Breast epithelium (tissue), 4 donors: ENCODE results near the gene COL5A1. TPM values are rescaled to one million over a fixed set of nuclear protein-coding genes. Genes with fewer than 3 reads are reported as not detected.

ENCODE experiments used
- DNase-seq, 2 donors: peaks; one replicate each; pipeline ENCODE4 v3.0.0-alpha.2; 2019; ENCODE audit warnings: low spot score in 2 of 2
- H3K27ac ChIP-seq, 2 donors: fragments of 200-600 bp; sonication (generic) in 1 of 2; one replicate each; pipeline ENCODE4 v1.5.1; 2016 to 2019; ENCODE audit warnings: mild to moderate bottlenecking in 1 of 2
- H3K27me3 ChIP-seq, 2 donors: fragments of 200-600 bp; sonication (generic) in 1 of 2; one replicate each; pipeline versions ENCODE4 v1.5.1 to v1.6.0; 2017 to 2019; ENCODE audit warnings: control low read depth in 1 of 2, mild to moderate bottlenecking in 1 of 2
- H3K36me3 ChIP-seq: fragments of 200-600 bp; one replicate; pipeline ENCODE4 v1.5.1; 2019
- H3K4me1 ChIP-seq, 2 donors: fragments of 200-600 bp; sonication (generic); one replicate each; pipeline ENCODE4 v1.5.1; 2016 to 2019; ENCODE audit warnings: control low read depth in 1 of 2
- H3K4me3 ChIP-seq, 3 donors: fragments of 200-600 bp; sonication (generic); 1 replicate in 2 of 3; 2 replicates in 1 of 3; pipeline ENCODE4 v1.5.1; 2016 to 2019; ENCODE audit warnings: mild to moderate bottlenecking in 3 of 3, moderate library complexity in 2 of 3
- H3K9me3 ChIP-seq, 2 donors: fragments of 200-600 bp; sonication (generic) in 1 of 2; one replicate each; pipeline ENCODE4 v1.5.1; 2016 to 2019; ENCODE audit warnings: control low read depth in 1 of 2
- POLR2A ChIP-seq: fragments of 450-650 bp; IDR thresholded peaks from one replicate; pipeline ENCODE4 v1.6.1; 2016; ENCODE audit warnings: antibody characterized with exemption, mild to moderate bottlenecking, moderate library complexity
- POLR2AphosphoS5 ChIP-seq, 3 donors: sonication (generic); formaldehyde crosslinking; IDR thresholded peaks; one replicate each; pipeline ENCODE4 v1.6.1; 2017; ENCODE audit warnings: antibody characterized with exemption in 3 of 3
- intact Hi-C: fragments of 100-400 bp; cut with DNase I; formaldehyde crosslinking; loops from one replicate; pipeline ENCODE4 v1.15.1; 2023; ENCODE audit warnings: low total_unique reads
- total RNA-seq, 3 donors: library from RNA; depleted of rRNA; stranded (reverse); fragments of >200 nt; gene quantifications; one replicate each; pipeline ENCODE4 v1.1.0, GENCODE V29; 2016
- TF ChIP-seq, protein P1 (sequence below), 3 donors: fragments of 450-650 bp; IDR thresholded peaks; one replicate each; pipeline ENCODE4 v1.5.1; 2016 to 2017; ENCODE audit warnings: antibody characterized with exemption in 3 of 3, mild to moderate bottlenecking in 3 of 3, moderate library complexity in 3 of 3

Gene COL5A1
- total RNA-seq, 3 donors from 2014 or later, result 12.1 to 17.0 (median 15.4) TPM

DNA sequence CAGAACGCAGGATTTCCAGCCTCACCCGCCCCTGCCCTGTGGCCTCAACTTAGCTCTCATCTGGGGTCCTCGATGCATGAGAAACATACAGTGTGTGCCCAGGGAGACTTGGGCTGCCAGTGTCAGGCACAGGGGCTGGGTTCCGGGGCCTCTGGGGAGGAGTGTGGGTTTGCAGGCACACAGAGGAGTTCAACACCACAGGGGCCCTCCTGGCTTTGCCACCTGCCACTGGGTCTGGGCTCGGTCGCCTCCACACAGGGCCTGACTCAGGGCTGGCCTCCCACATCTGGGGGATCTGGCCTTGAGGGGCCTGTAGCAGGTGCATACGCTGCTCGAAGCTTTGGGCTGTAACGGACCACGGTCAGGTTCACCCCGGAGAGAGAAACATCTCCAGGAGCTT, 111.6 kb downstream of the COL5A1 start:
- TF ChIP-seq POLR2A (no peak), POLR2AphosphoS5 (IDR thresholded peaks at IDR 0.05) (no peak)
- TF ChIP-seq, protein P1, sequence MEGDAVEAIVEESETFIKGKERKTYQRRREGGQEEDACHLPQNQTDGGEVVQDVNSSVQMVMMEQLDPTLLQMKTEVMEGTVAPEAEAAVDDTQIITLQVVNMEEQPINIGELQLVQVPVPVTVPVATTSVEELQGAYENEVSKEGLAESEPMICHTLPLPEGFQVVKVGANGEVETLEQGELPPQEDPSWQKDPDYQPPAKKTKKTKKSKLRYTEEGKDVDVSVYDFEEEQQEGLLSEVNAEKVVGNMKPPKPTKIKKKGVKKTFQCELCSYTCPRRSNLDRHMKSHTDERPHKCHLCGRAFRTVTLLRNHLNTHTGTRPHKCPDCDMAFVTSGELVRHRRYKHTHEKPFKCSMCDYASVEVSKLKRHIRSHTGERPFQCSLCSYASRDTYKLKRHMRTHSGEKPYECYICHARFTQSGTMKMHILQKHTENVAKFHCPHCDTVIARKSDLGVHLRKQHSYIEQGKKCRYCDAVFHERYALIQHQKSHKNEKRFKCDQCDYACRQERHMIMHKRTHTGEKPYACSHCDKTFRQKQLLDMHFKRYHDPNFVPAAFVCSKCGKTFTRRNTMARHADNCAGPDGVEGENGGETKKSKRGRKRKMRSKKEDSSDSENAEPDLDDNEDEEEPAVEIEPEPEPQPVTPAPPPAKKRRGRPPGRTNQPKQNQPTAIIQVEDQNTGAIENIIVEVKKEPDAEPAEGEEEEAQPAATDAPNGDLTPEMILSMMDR (IDR thresholded peaks at IDR 0.05), result no peak
- no peaks in the 10 kb centered on the region for H3K27me3 ChIP-seq
- no peak overlapping the region for H3K4me3 ChIP-seq
- no peaks in the 10 kb centered on the region for H3K4me1 ChIP-seq
- no peaks in the 10 kb centered on the region for H3K36me3 ChIP-seq
- DNase-seq, result no peak
- intact Hi-C loops, result no loop called here
- no peaks in the 10 kb centered on the region for H3K9me3 ChIP-seq
- H3K27ac ChIP-seq, result no peak overlapping the region

DNA sequence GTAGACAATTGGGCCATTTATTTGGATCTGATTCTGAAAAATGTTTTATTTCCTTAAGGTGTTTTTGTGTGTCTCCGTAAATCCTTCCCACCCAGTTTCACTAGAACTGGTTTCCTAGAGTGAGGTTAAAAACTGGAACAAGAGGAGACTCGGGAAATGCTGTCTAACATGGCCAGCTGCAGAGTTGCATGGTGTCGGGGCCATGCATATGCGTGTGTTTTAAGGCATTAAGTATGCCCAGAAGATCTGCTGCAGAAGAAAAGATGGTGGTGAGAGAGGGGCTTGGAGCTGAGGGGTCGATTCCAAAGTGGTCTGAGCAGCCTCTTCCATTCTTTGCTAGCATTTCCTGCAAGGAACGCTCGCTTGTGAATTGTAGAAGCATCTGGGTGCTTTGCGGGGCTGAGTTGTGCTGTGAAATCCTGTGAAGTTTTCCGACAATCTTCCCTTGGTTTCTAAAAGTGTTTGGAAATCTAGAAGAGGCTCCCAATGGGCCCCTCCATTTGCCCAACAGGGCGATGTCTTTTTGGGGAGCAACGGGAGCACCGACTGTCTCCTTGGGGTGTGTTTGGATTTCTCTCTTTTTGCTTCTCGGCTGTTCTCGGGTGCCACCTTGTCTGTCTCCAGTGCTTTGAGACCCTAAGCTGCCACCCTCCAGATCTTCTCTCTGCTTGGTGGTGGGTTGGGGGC, 113.8 kb downstream of the COL5A1 start:
- Histone ChIP-seq H3K4me3 (no peak overlapping the region), H3K4me1 (no peaks in the 10 kb centered on the region), H3K36me3 (no peaks in the 10 kb centered on the region), H3K9me3 (no peaks in the 10 kb centered on the region), H3K27me3 (no peaks in the 10 kb centered on the region), H3K27ac (no peak overlapping the region)
- no peak for TF ChIP-seq POLR2AphosphoS5 (IDR thresholded peaks at IDR 0.05)
- TF ChIP-seq POLR2A, result no peak
- TF ChIP-seq, protein P1 (IDR thresholded peaks at IDR 0.05), result no peak
- intact Hi-C loops, result no loop called here
- DNase-seq, result no peak

DNA sequence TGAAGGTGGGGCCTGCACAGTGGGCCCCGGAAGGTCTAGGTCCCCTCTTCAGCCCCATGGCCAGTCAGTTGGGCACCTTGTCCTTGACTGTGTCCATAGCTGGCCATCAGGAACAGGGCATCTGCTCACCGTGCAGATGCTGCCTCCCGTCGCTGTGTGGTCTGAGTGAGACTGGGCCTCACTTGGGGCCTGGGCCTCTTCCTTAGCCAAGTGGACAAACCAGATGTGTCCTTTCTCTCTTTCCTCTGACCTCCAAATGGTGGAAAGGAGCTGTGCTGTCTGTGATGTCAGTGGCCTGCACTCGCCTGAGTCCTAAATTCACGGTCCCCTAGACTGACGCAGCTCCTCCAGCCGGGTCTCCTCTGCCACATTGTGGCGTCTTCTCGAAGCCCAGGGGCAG, 114.5 kb downstream of the COL5A1 start:
- Histone ChIP-seq H3K4me3 (no peak overlapping the region), H3K9me3 (no peaks in the 10 kb centered on the region), H3K4me1 (no peaks in the 10 kb centered on the region), H3K27me3 (no peaks in the 10 kb centered on the region), H3K27ac (no peak overlapping the region), H3K36me3 (no peaks in the 10 kb centered on the region)
- DNase-seq, result no peak
- TF ChIP-seq POLR2AphosphoS5 (IDR thresholded peaks at IDR 0.05) (no peak), POLR2A (no peak)
- TF ChIP-seq, protein P1 (IDR thresholded peaks at IDR 0.05), result no peak
- intact Hi-C loops, result no loop called here

DNA sequence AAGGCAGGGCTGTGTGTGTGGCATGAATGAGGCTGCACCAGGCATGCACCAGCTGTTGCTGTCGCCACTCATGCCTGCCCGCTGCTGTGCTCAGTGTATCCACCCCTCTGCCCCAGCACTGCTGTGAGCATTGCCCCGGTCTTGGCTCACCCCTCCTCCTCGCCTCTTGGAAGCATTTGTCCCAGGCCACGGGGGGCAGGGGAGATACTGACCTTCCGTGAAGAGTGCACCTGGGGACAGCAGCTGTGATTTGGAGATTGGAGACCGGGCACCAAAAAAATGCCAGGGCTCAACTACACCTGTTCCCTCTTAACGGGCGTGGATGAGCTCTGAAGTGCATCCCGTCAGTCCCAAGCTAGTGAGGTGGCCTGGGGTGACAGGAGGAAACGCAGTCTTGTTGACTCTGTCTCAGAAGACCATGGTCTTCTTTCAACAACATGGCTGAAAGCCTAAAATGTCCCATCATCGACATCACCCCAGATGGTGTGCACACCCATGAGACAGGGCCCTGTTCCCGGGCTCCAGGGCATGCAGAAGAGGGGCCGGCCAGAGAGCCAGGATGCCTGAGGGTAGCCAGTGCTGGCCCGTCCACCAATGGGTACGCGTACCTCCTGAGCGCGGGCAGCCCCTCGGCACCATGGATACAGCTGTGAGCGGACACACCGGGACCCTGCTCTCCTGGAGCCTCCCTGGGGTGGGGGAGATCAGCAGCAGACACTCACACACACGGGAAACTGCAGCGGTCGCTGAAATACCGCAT, 115.8 kb downstream of the COL5A1 start:
- Histone ChIP-seq H3K4me1 (no peaks in the 10 kb centered on the region), H3K27me3 (no peaks in the 10 kb centered on the region), H3K36me3 (no peaks in the 10 kb centered on the region), H3K9me3 (no peaks in the 10 kb centered on the region), H3K4me3 (no peak overlapping the region), H3K27ac (no peak overlapping the region)
- TF ChIP-seq, protein P1 (IDR thresholded peaks at IDR 0.05), result no peak
- TF ChIP-seq POLR2A (no peak), POLR2AphosphoS5 (IDR thresholded peaks at IDR 0.05) (no peak)
- intact Hi-C loops, result no loop called here
- no peak for DNase-seq

DNA sequence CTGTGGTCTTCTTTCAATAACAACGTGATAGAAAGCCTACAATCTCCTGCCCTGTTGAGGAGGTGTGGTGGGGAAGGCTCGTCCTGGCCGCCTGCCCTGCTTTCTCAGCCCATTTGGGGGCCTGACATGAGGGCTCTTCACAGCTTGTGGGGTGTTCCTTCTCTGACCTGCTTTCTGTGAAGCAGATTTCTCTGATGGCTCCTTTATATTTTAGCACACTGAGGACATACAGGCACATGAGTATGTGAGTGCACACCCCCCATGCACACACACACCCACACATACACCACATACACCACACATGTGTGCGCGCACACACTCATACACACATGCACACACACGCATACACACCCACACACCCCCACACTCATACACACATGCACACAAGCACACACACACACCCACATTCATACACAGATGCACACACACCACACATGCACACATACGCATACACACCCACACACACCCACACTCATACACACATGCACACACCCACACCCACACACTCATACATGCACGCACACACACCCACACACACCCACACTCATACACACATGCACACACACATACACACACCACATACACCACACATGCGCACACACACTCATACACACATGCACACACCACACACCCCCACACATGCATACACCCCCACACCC, 117.5 kb downstream of the COL5A1 start:
- intact Hi-C loops, result no loop called here
- Histone ChIP-seq H3K9me3 (no peaks in the 10 kb centered on the region), H3K4me3 (no peak overlapping the region), H3K4me1 (no peaks in the 10 kb centered on the region), H3K27me3 (no peaks in the 10 kb centered on the region), H3K36me3 (no peaks in the 10 kb centered on the region), H3K27ac (no peak overlapping the region)
- DNase-seq, result no peak
- TF ChIP-seq, protein P1 (IDR thresholded peaks at IDR 0.05), result no peak
- TF ChIP-seq POLR2AphosphoS5 (IDR thresholded peaks at IDR 0.05), result no peak
- no peak for TF ChIP-seq POLR2A
